ENCODE measurements around the gene CLCA1.

The CLCA1 gene

GRCh38 chr1:86466109-86466844 is 2.5 kb upstream of the CLCA1 start:
- Histone ChIP-seq H3K36me3 (ENCODE audit: control insufficient read depth, insufficient read depth, low read length) (no peaks in the 10 kb centered on the region), H3K4me1 (ENCODE audit: control insufficient read depth, insufficient read depth, low read length) (no peaks in the 10 kb centered on the region), H3K9me3 (ENCODE audit: control insufficient read depth, insufficient read depth, low read length) (no peaks in the 10 kb centered on the region), H3K27me3 (ENCODE audit: control insufficient read depth, insufficient read depth, low read length) (no peaks in the 10 kb centered on the region), H3K9ac (ENCODE audit: low read depth, low read length) (no peak overlapping the region), H3K4me3 (ENCODE audit: low read depth, low read length) (no peak overlapping the region)

GRCh38 chr1:86466986-86467385 is 1.7 kb upstream of the CLCA1 start:
- H3K4me1 ChIP-seq (ENCODE audit: control insufficient read depth, insufficient read depth, low read length): no peaks in the 10 kb centered on the region
- no peaks in the 10 kb centered on the region for H3K9me3 ChIP-seq (ENCODE audit: control insufficient read depth, insufficient read depth, low read length)
- H3K27me3 ChIP-seq (ENCODE audit: control insufficient read depth, insufficient read depth, low read length): no peaks in the 10 kb centered on the region
- H3K9ac ChIP-seq (ENCODE audit: low read depth, low read length): no peak overlapping the region
- no peaks in the 10 kb centered on the region for H3K36me3 ChIP-seq (ENCODE audit: control insufficient read depth, insufficient read depth, low read length)
- H3K4me3 ChIP-seq (ENCODE audit: low read depth, low read length): no peak overlapping the region

- Histone ChIP-seq H3K4me3 (ENCODE audit: low read depth, low read length) (no peak overlapping the region), H3K9me3 (ENCODE audit: control insufficient read depth, insufficient read depth, low read length) (no peaks in the 10 kb centered on the region), H3K9ac (ENCODE audit: low read depth, low read length) (no peak overlapping the region), H3K36me3 (ENCODE audit: control insufficient read depth, insufficient read depth, low read length) (no peaks in the 10 kb centered on the region), H3K4me1 (ENCODE audit: control insufficient read depth, insufficient read depth, low read length) (no peaks in the 10 kb centered on the region), H3K27me3 (ENCODE audit: control insufficient read depth, insufficient read depth, low read length) (no peaks in the 10 kb centered on the region)
Observed at GRCh38 chr1:86470859-86471258, 2.1 kb downstream of the CLCA1 start.

- Histone ChIP-seq H3K27me3 (ENCODE audit: control insufficient read depth, insufficient read depth, low read length) (no peaks in the 10 kb centered on the region), H3K9ac (ENCODE audit: low read depth, low read length) (no peak overlapping the region), H3K9me3 (ENCODE audit: control insufficient read depth, insufficient read depth, low read length) (no peaks in the 10 kb centered on the region), H3K4me3 (ENCODE audit: low read depth, low read length) (no peak overlapping the region), H3K4me1 (ENCODE audit: control insufficient read depth, insufficient read depth, low read length) (no peaks in the 10 kb centered on the region), H3K36me3 (ENCODE audit: control insufficient read depth, insufficient read depth, low read length) (no peaks in the 10 kb centered on the region)
Observed at GRCh38 chr1:86471291-86471690, 2.6 kb downstream of the CLCA1 start.

GRCh38 chr1:86472152-86472551 is 3.4 kb downstream of the CLCA1 start:
- H3K4me1 ChIP-seq (ENCODE audit: control insufficient read depth, insufficient read depth, low read length): no peaks in the 10 kb centered on the region
- no peak overlapping the region for H3K4me3 ChIP-seq (ENCODE audit: low read depth, low read length)
- H3K27me3 ChIP-seq (ENCODE audit: control insufficient read depth, insufficient read depth, low read length): no peaks in the 10 kb centered on the region
- H3K9ac ChIP-seq (ENCODE audit: low read depth, low read length): no peak overlapping the region
- H3K9me3 ChIP-seq (ENCODE audit: control insufficient read depth, insufficient read depth, low read length): no peaks in the 10 kb centered on the region
- no peaks in the 10 kb centered on the region for H3K36me3 ChIP-seq (ENCODE audit: control insufficient read depth, insufficient read depth, low read length)

- no peaks in the 10 kb centered on the region for H3K27me3 ChIP-seq (ENCODE audit: control insufficient read depth, insufficient read depth, low read length)
- no peaks in the 10 kb centered on the region for H3K4me1 ChIP-seq (ENCODE audit: control insufficient read depth, insufficient read depth, low read length)
- no peak overlapping the region for H3K9ac ChIP-seq (ENCODE audit: low read depth, low read length)
- H3K4me3 ChIP-seq (ENCODE audit: low read depth, low read length): no peak overlapping the region
- H3K36me3 ChIP-seq (ENCODE audit: control insufficient read depth, insufficient read depth, low read length): no peaks in the 10 kb centered on the region
- H3K9me3 ChIP-seq (ENCODE audit: control insufficient read depth, insufficient read depth, low read length): no peaks in the 10 kb centered on the region
Observed at GRCh38 chr1:86472767-86473166, 4.0 kb downstream of the CLCA1 start.

GRCh38 chr1:86477256-86477655 is 8.5 kb downstream of the CLCA1 start:
- Histone ChIP-seq H3K4me1 (ENCODE audit: control insufficient read depth, insufficient read depth, low read length) (no peaks in the 10 kb centered on the region), H3K4me3 (ENCODE audit: low read depth, low read length) (no peak overlapping the region), H3K9me3 (ENCODE audit: control insufficient read depth, insufficient read depth, low read length) (no peaks in the 10 kb centered on the region), H3K9ac (ENCODE audit: low read depth, low read length) (no peak overlapping the region), H3K27me3 (ENCODE audit: control insufficient read depth, insufficient read depth, low read length) (no peaks in the 10 kb centered on the region), H3K36me3 (ENCODE audit: control insufficient read depth, insufficient read depth, low read length) (no peaks in the 10 kb centered on the region)

GRCh38 chr1:86477682-86478081 is 9.0 kb downstream of the CLCA1 start:
- H3K27me3 ChIP-seq (ENCODE audit: control insufficient read depth, insufficient read depth, low read length): no peaks in the 10 kb centered on the region
- H3K9me3 ChIP-seq (ENCODE audit: control insufficient read depth, insufficient read depth, low read length): no peaks in the 10 kb centered on the region
- no peak overlapping the region for H3K9ac ChIP-seq (ENCODE audit: low read depth, low read length)
- H3K4me1 ChIP-seq (ENCODE audit: control insufficient read depth, insufficient read depth, low read length): no peaks in the 10 kb centered on the region
- no peaks in the 10 kb centered on the region for H3K36me3 ChIP-seq (ENCODE audit: control insufficient read depth, insufficient read depth, low read length)
- no peak overlapping the region for H3K4me3 ChIP-seq (ENCODE audit: low read depth, low read length)

- H3K9ac ChIP-seq (ENCODE audit: low read depth, low read length): no peak overlapping the region
- no peaks in the 10 kb centered on the region for H3K9me3 ChIP-seq (ENCODE audit: control insufficient read depth, insufficient read depth, low read length)
- no peaks in the 10 kb centered on the region for H3K36me3 ChIP-seq (ENCODE audit: control insufficient read depth, insufficient read depth, low read length)
- no peaks in the 10 kb centered on the region for H3K4me1 ChIP-seq (ENCODE audit: control insufficient read depth, insufficient read depth, low read length)
- H3K27me3 ChIP-seq (ENCODE audit: control insufficient read depth, insufficient read depth, low read length): no peaks in the 10 kb centered on the region
- H3K4me3 ChIP-seq (ENCODE audit: low read depth, low read length): no peak overlapping the region
Observed at GRCh38 chr1:86478416-86479156, 9.9 kb downstream of the CLCA1 start.

GRCh38 chr1:86481966-86482365 is 13.2 kb downstream of the CLCA1 start:
- Histone ChIP-seq H3K9ac (ENCODE audit: low read depth, low read length) (no peak overlapping the region), H3K9me3 (ENCODE audit: control insufficient read depth, insufficient read depth, low read length) (no peaks in the 10 kb centered on the region), H3K4me3 (ENCODE audit: low read depth, low read length) (no peak overlapping the region), H3K36me3 (ENCODE audit: control insufficient read depth, insufficient read depth, low read length) (no peaks in the 10 kb centered on the region), H3K4me1 (ENCODE audit: control insufficient read depth, insufficient read depth, low read length) (no peaks in the 10 kb centered on the region), H3K27me3 (ENCODE audit: control insufficient read depth, insufficient read depth, low read length) (no peaks in the 10 kb centered on the region)

GRCh38 chr1:86487131-86487810 is 18.5 kb downstream of the CLCA1 start:
- Histone ChIP-seq H3K9me3 (ENCODE audit: control insufficient read depth, insufficient read depth, low read length) (no peaks in the 10 kb centered on the region), H3K36me3 (ENCODE audit: control insufficient read depth, insufficient read depth, low read length) (no peaks in the 10 kb centered on the region), H3K9ac (ENCODE audit: low read depth, low read length) (no peak overlapping the region), H3K4me3 (ENCODE audit: low read depth, low read length) (no peak overlapping the region), H3K4me1 (ENCODE audit: control insufficient read depth, insufficient read depth, low read length) (no peaks in the 10 kb centered on the region), H3K27me3 (ENCODE audit: control insufficient read depth, insufficient read depth, low read length) (no peaks in the 10 kb centered on the region)

GRCh38 chr1:86487811-86488141 is 19.0 kb downstream of the CLCA1 start:
- Histone ChIP-seq H3K4me3 (ENCODE audit: low read depth, low read length) (no peak overlapping the region), H3K4me1 (ENCODE audit: control insufficient read depth, insufficient read depth, low read length) (no peaks in the 10 kb centered on the region), H3K9me3 (ENCODE audit: control insufficient read depth, insufficient read depth, low read length) (no peaks in the 10 kb centered on the region), H3K9ac (ENCODE audit: low read depth, low read length) (no peak overlapping the region), H3K27me3 (ENCODE audit: control insufficient read depth, insufficient read depth, low read length) (no peaks in the 10 kb centered on the region), H3K36me3 (ENCODE audit: control insufficient read depth, insufficient read depth, low read length) (no peaks in the 10 kb centered on the region)
